CD4-positive, alpha-beta T cell (primary cell): ENCODE data around the gene C10orf67. TPM values are rescaled to one million over a fixed set of nuclear protein-coding genes. Genes with fewer than 3 reads are reported as not detected.
"Not testable (repeated sequence)": the region's sequence is repeated elsewhere in the genome, so short reads cannot be mapped to it uniquely, and the experiment has no call there.

Experiments
- ATAC-seq: fragments of 200-7000 bp; cut with Tn5 transposase; one replicate; pipeline ENCODE4 v1.10.0; 2022; ENCODE audit warnings: mild to moderate bottlenecking; ENCODE audit not compliant: poor library complexity
- CTCF ChIA-PET: fragments of 350-600 bp; sonication (Branson Sonifier 250); formaldehyde crosslinking; loops from one replicate; lab custom pipeline; 2021; ENCODE audit warnings: antibody characterized with exemption, inconsistent platforms; lab: Charles Lee
- POLR2A ChIA-PET: fragments of 350-600 bp; sonication (Branson Sonifier 250); formaldehyde crosslinking; loops from one replicate; lab custom pipeline; 2021; ENCODE audit warnings: antibody characterized with exemption, inconsistent platforms; lab: Charles Lee
- DNase-seq, 14 experiments: peaks; one replicate each; pipeline ENCODE4 v3.0.0-alpha.2; 2013 to 2020; ENCODE audit warnings: mixed read lengths in 2 of 14
- H3K27ac ChIP-seq, 2 donors: one replicate each; pipeline versions ENCODE4 v1.5.1 to v1.7.0; 2013; ENCODE audit warnings: low read length in 2 of 2, low read depth in 1 of 2, mild to moderate bottlenecking in 1 of 2
- H3K27me3 ChIP-seq, 2 experiments: 1 replicate in 1 of 2; 2 replicates in 1 of 2; pipeline versions ENCODE4 v1.6.1 to v1.7.0; 2013; ENCODE audit warnings: low read length in 2 of 2, control low read depth in 1 of 2, mild to moderate bottlenecking in 1 of 2, moderate library complexity in 1 of 2; ENCODE audit not compliant: insufficient read depth in 2 of 2, control insufficient read depth in 1 of 2
- H3K36me3 ChIP-seq: one replicate; pipeline ENCODE4 v1.6.1; 2013; ENCODE audit warnings: low read length, control low read depth; ENCODE audit not compliant: insufficient read depth
- H3K4me1 ChIP-seq: one replicate; pipeline ENCODE4 v1.6.1; 2013; ENCODE audit warnings: low read length, control low read depth; ENCODE audit not compliant: insufficient read depth
- H3K4me3 ChIP-seq: one replicate; pipeline ENCODE4 v1.5.1; 2013; ENCODE audit warnings: mild to moderate bottlenecking, low read length, moderate library complexity
- H3K9me3 ChIP-seq, 2 experiments: 1 replicate in 1 of 2; 2 replicates in 1 of 2; pipeline versions ENCODE4 v1.6.1 to v1.7.0; 2013; ENCODE audit warnings: low read length in 2 of 2, mild to moderate bottlenecking in 2 of 2, control low read depth in 1 of 2, moderate library complexity in 1 of 2; ENCODE audit not compliant: control insufficient read depth in 1 of 2, insufficient read depth in 1 of 2
- H3K27ac Mint-ChIP-seq: one replicate; pipeline ENCODE4 v1.8.0; 2020; ENCODE audit warnings: mixed read lengths
- H3K27me3 Mint-ChIP-seq: one replicate; pipeline ENCODE4 v1.8.0; 2021; ENCODE audit warnings: mixed read lengths
- H3K36me3 Mint-ChIP-seq: one replicate; pipeline ENCODE4 v1.8.0; 2021; ENCODE audit warnings: low read depth, mixed read lengths
- H3K4me1 Mint-ChIP-seq: one replicate; pipeline ENCODE4 v1.8.0; 2021; ENCODE audit warnings: low read depth, mixed read lengths
- H3K4me3 Mint-ChIP-seq: one replicate; pipeline ENCODE4 v1.8.0; 2020; ENCODE audit warnings: mild to moderate bottlenecking, mixed read lengths
- H3K9me3 Mint-ChIP-seq: one replicate; pipeline ENCODE4 v1.8.0; 2020; ENCODE audit warnings: mixed read lengths
- intact Hi-C, 2 experiments: fragments of 100-400 bp; cut with DNase I in 1 of 2; cut with micrococcal nuclease in 1 of 2; formaldehyde crosslinking; loops; one replicate each; pipeline versions ENCODE4 v1.15.1 to v1.9.0; 2023 to 2025; cut with DNase I, micrococcal nuclease
- total RNA-seq, 174 experiments: library from RNA in 2 of 174; stranded (reverse) in 2 of 174; gene quantifications; one replicate each; pipeline ENCODE4 v1.2.3 and lab custom pipeline; 2021 to 2026
- TF ChIP-seq, protein P1 (sequence below): fragments of 200-600 bp; IDR thresholded peaks from one replicate; pipeline ENCODE4 v1.8.0; 2022; ENCODE audit warnings: antibody characterized with exemption, mild to moderate bottlenecking

The C10orf67 gene
- total RNA-seq, 2 experiments from 2014 or later: not detected

DNA sequence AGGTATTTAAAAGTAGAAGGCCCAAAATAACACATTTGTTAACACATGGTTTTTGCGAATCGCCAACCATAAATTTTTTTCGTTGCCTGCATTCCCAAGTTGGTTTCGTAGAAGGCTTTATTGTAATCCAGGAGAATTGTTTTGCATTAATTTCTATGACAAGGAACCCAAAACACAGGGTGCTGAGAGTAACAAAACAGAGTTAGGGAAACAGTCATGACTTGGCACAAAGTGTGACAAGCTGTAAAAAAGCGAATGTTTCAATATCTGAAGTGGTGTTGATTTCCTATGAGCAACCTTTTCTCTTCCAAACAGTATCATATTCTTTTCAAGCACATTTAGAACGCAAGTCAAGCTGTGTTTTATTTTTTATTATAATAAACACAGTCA is 63.6 kb downstream of the C10orf67 start:
- Mint-ChIP-seq H3K27me3 (peaks cover 40% of the 10 kb centered on the region), H3K4me3 (no peak overlapping the region), H3K9me3 (no peaks in the 10 kb centered on the region), H3K27ac (no peak overlapping the region), H3K4me1 (no peaks in the 10 kb centered on the region), H3K36me3 (no peaks in the 10 kb centered on the region)
- H3K4me3 ChIP-seq: no peak overlapping the region
- POLR2A ChIA-PET: no interaction called here
- TF ChIP-seq, protein P1, sequence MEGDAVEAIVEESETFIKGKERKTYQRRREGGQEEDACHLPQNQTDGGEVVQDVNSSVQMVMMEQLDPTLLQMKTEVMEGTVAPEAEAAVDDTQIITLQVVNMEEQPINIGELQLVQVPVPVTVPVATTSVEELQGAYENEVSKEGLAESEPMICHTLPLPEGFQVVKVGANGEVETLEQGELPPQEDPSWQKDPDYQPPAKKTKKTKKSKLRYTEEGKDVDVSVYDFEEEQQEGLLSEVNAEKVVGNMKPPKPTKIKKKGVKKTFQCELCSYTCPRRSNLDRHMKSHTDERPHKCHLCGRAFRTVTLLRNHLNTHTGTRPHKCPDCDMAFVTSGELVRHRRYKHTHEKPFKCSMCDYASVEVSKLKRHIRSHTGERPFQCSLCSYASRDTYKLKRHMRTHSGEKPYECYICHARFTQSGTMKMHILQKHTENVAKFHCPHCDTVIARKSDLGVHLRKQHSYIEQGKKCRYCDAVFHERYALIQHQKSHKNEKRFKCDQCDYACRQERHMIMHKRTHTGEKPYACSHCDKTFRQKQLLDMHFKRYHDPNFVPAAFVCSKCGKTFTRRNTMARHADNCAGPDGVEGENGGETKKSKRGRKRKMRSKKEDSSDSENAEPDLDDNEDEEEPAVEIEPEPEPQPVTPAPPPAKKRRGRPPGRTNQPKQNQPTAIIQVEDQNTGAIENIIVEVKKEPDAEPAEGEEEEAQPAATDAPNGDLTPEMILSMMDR: no peak
- ATAC-seq (no peak), DNase-seq (no peak)
- no peaks in the 10 kb centered on the region for H3K36me3 ChIP-seq
- no peaks in the 10 kb centered on the region for H3K9me3 ChIP-seq
- no peaks in the 10 kb centered on the region for H3K4me1 ChIP-seq
- CTCF ChIA-PET: no interaction called here
- peaks cover 0 to 6% of the 10 kb centered on the region in 2 experiments for H3K27me3 ChIP-seq
- H3K27ac ChIP-seq: no peak overlapping the region
- intact Hi-C loops: no loop called here

DNA sequence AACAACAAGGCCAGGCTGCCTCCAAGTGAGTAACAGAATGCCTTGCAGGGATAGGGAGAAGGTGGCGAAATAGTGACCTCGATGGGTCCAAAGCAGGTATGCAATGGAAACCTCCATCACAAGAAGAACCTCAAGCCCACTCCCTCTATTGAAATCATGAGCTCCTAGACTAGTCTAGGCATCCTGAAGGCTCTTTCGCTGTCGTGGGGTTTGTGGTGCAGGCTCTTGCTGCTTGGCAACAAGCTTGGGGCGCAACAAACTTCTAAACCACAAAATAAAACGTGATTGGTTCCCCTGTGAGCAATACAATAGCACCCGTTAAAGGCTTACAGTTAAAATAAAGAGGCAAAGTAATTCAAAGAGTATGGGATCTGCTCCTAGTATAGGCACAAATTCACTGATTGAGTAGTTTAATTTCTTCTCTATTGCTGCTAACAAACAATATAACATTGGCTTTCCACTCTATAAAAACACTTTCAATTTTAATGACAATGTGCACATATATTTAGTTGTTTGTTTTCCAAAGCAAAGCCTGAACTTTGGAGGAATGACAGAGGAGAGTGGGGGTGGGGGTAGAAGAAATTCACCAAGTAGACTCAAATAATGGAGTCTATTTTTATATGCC is 64.1 kb downstream of the C10orf67 start:
- ATAC-seq (no peak), DNase-seq (no peak)
- Mint-ChIP-seq H3K27me3 (peaks cover 45% of the 10 kb centered on the region), H3K9me3 (no peaks in the 10 kb centered on the region), H3K4me1 (no peaks in the 10 kb centered on the region), H3K36me3 (no peaks in the 10 kb centered on the region), H3K27ac (no peak overlapping the region), H3K4me3 (no peak overlapping the region)
- Histone ChIP-seq H3K27me3 (peaks cover 0 to 6% of the 10 kb centered on the region in 2 experiments), H3K27ac (no peak overlapping the region), H3K4me3 (no peak overlapping the region), H3K36me3 (no peaks in the 10 kb centered on the region), H3K9me3 (no peaks in the 10 kb centered on the region), H3K4me1 (no peaks in the 10 kb centered on the region)
- ChIA-PET POLR2A (no interaction called here), CTCF (no interaction called here)
- intact Hi-C loops: no loop called here
- TF ChIP-seq, protein P1: no peak

DNA sequence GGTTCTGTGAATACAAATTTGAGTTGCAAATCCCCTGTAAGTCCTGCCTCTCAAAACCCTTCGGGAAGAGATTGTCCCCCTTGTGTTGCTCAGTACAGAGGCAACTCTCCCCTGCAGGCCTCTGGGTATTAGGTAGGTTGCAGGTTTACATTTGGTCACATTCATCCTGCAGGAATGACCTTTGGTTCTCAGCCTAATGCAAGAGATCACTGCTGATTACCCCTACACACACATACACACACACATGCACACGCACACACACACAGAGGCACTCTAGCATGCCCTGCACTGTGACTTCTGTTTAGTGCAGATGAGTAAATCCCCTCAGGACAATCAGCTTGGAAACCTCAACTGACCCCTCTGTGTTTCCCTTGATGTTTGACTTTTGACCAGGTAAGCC is 69.2 kb downstream of the C10orf67 start:
- no peak overlapping the region for H3K27ac Mint-ChIP-seq
- no peaks in the 10 kb centered on the region for H3K4me1 ChIP-seq
- H3K9me3 ChIP-seq: peaks cover 0 to 25% of the 10 kb centered on the region in 2 experiments
- intact Hi-C loops: no loop called here
- no peak overlapping the region for H3K4me3 ChIP-seq
- H3K27me3 ChIP-seq: no peaks in the 10 kb centered on the region
- H3K4me1 Mint-ChIP-seq: no peaks in the 10 kb centered on the region
- H3K4me3 Mint-ChIP-seq: no peak overlapping the region
- no peaks in the 10 kb centered on the region for H3K36me3 Mint-ChIP-seq
- H3K9me3 Mint-ChIP-seq: peaks cover 12% of the 10 kb centered on the region
- no peak overlapping the region for H3K27ac ChIP-seq
- TF ChIP-seq, protein P1: no peak
- no peaks in the 10 kb centered on the region for H3K36me3 ChIP-seq
- H3K27me3 Mint-ChIP-seq: peaks cover 37% of the 10 kb centered on the region
- ATAC-seq (no peak), DNase-seq (no peak)
- CTCF ChIA-PET: no interaction called here
- POLR2A ChIA-PET: no interaction called here

DNA sequence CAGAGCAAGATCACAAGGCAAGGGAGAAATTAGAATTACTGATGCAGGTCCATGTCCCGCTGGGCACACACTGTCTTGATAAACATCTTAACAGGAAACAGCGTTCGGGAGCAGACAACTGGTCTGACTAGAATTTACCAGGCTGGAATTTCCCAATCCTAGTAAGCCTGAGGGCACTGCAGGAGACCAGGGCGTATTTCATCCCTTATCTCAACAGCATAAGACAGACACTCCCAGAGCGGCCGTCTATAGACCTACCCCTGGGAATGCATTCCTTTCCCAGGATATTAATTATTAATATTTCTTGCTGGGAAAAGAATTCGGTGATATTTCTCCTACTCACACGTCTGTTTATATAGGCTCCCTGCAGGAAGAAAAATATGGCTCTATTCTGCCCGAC is 70.4 kb downstream of the C10orf67 start:
- H3K9me3 Mint-ChIP-seq: peaks cover 14% of the 10 kb centered on the region
- POLR2A ChIA-PET, H3K36me3 Mint-ChIP-seq, H3K4me3 ChIP-seq, H3K4me1 ChIP-seq, DNase-seq, H3K27me3 ChIP-seq, H3K27ac ChIP-seq, H3K27ac Mint-ChIP-seq, H3K4me3 Mint-ChIP-seq, intact Hi-C loops, H3K36me3 ChIP-seq, H3K4me1 Mint-ChIP-seq, ATAC-seq, CTCF ChIA-PET: not testable (repeated sequence)
- peaks cover 0 to 25% of the 10 kb centered on the region in 2 experiments for H3K9me3 ChIP-seq
- H3K27me3 Mint-ChIP-seq: peaks cover 33% of the 10 kb centered on the region
